Tibial nerve (tissue), 4 donors: ENCODE measurements around the gene SLC17A6. TPM values are rescaled to one million over a fixed set of nuclear protein-coding genes. Genes with fewer than 3 reads are reported as not detected.

Experiments
- DNase-seq, 2 donors: peaks; one replicate each; pipeline ENCODE4 v3.0.0-alpha.2; 2019; ENCODE audit warnings: low spot score in 2 of 2
- H3K27ac ChIP-seq, 4 donors: fragments of 200-600 bp; sonication (generic) in 3 of 4; one replicate each; pipeline ENCODE4 v1.5.1; 2017 to 2019; ENCODE audit warnings: mild to moderate bottlenecking in 1 of 4
- H3K27me3 ChIP-seq, 2 donors: fragments of 200-600 bp; sonication (generic) in 1 of 2; one replicate each; pipeline versions ENCODE4 v1.5.1 to v1.6.0; 2017 to 2019
- H3K36me3 ChIP-seq, 3 donors: fragments of 200-600 bp; sonication (generic); one replicate each; pipeline ENCODE4 v1.5.1; 2018 to 2019
- H3K4me1 ChIP-seq, 4 donors: fragments of 200-600 bp; sonication (generic) in 3 of 4; one replicate each; pipeline ENCODE4 v1.5.1; 2017 to 2019
- H3K4me3 ChIP-seq, 4 donors: fragments of 200-600 bp; sonication (generic) in 3 of 4; one replicate each; pipeline ENCODE4 v1.5.1; 2017 to 2019; ENCODE audit warnings: mild to moderate bottlenecking in 1 of 4, moderate library complexity in 1 of 4
- H3K9me3 ChIP-seq, 4 donors: fragments of 200-600 bp; sonication (generic) in 3 of 4; one replicate each; pipeline ENCODE4 v1.5.1; 2017 to 2019
- EP300 ChIP-seq, 2 donors: sonication (generic); formaldehyde crosslinking; IDR thresholded peaks; one replicate each; pipeline ENCODE4 v1.6.1; 2017; ENCODE audit warnings: antibody characterized with exemption in 2 of 2, mild to moderate bottlenecking in 1 of 2
- POLR2A ChIP-seq, 2 donors: fragments of 450-650 bp; IDR thresholded peaks; one replicate each; pipeline ENCODE4 v1.6.1; 2017; ENCODE audit warnings: antibody characterized with exemption in 2 of 2, mild to moderate bottlenecking in 2 of 2, moderate library complexity in 2 of 2
- WGBS, 2 donors: methylation state at CpG; one replicate each; pipeline ENCODE4 v1.1.5; 2018; 5-methylcytosine and 5-hydroxymethylcytosine counted together
- total RNA-seq, 4 donors: library from RNA; depleted of rRNA; stranded (reverse); fragments of >200 nt; gene quantifications; one replicate each; pipeline ENCODE4 v1.1.0, GENCODE V29; 2016
- TF ChIP-seq, protein P1 (sequence below), 5 experiments: fragments of 200-600 bp in 3 of 5; fragments of 450-650 bp in 2 of 5; sonication (generic) in 3 of 5; IDR thresholded peaks; one replicate each; pipeline ENCODE4 v1.5.1; 2016 to 2019; ENCODE audit warnings: antibody characterized with exemption in 5 of 5, mild to moderate bottlenecking in 3 of 5, moderate library complexity in 2 of 5

SLC17A6 gene
- total RNA-seq, 4 donors from 2014 or later, result not detected

DNA sequence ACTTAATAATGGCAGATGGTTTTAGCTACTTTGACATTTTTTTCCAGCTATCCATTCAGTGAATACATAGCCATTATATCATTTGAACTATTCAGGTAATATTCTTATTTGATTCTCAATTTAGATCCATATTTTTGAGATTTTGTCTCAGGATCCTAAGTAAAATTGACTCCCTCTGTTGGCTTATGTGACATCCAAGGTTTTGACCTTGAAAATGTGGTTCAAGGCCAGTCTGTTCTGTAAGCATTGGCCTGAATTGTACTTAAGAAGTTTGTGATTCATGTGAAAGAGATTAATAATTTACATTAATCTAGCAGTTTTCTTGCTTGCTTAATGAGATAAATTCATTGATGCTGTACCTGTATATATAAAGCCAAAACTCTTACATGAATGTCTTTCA is 1.6 kb upstream of the SLC17A6 start:
- H3K27me3 ChIP-seq, result peaks cover 0 to 45% of the 10 kb centered on the region in 2 donors
- TF ChIP-seq, protein P1, sequence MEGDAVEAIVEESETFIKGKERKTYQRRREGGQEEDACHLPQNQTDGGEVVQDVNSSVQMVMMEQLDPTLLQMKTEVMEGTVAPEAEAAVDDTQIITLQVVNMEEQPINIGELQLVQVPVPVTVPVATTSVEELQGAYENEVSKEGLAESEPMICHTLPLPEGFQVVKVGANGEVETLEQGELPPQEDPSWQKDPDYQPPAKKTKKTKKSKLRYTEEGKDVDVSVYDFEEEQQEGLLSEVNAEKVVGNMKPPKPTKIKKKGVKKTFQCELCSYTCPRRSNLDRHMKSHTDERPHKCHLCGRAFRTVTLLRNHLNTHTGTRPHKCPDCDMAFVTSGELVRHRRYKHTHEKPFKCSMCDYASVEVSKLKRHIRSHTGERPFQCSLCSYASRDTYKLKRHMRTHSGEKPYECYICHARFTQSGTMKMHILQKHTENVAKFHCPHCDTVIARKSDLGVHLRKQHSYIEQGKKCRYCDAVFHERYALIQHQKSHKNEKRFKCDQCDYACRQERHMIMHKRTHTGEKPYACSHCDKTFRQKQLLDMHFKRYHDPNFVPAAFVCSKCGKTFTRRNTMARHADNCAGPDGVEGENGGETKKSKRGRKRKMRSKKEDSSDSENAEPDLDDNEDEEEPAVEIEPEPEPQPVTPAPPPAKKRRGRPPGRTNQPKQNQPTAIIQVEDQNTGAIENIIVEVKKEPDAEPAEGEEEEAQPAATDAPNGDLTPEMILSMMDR (IDR thresholded peaks at IDR 0.05), result no peak
- TF ChIP-seq EP300 (IDR thresholded peaks at IDR 0.05) (no peak), POLR2A (IDR thresholded peaks at IDR 0.05) (no peak)
- no peaks in the 10 kb centered on the region for H3K36me3 ChIP-seq

DNA sequence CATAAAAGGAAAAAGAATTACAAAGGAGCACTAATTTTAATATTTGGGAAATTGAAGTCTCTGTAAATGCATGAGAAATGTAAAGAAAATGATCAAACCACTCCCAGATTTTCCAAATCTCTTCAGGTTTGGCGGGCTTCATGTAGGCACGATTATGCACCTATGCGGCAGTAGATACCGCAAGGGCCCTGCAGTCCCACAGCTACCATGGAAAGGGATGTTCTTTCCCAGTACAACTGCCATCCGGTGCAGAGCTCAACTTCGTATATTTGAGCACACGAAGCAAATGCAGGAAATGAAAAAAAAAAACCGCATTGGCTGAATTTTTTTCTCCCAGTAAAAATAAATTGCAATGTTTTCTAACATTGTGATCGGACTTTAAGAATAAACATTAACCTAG is 1.4 kb downstream of the SLC17A6 start:
- Histone ChIP-seq H3K4me1 (peaks cover 0 to 36% (median 0%) of the 10 kb centered on the region in 4 donors), H3K4me3 (no peak overlapping the region), H3K36me3 (no peaks in the 10 kb centered on the region), H3K27me3 (peaks cover 0 to 75% of the 10 kb centered on the region in 2 donors), H3K9me3 (no peaks in the 10 kb centered on the region), H3K27ac (no peak overlapping the region)
- TF ChIP-seq EP300 (IDR thresholded peaks at IDR 0.05) (no peak), POLR2A (IDR thresholded peaks at IDR 0.05) (no peak)
- TF ChIP-seq, protein P1 (IDR thresholded peaks at IDR 0.05), result no peak
- WGBS, 2 donors, result 10 to 20% methylated on average over 9 of the region's 9 CpGs
- no peak for DNase-seq

More for the DNA sequence above, 1.6 kb upstream of the SLC17A6 start:
- no peak overlapping the region for H3K27ac ChIP-seq
- no peak for DNase-seq
- H3K9me3 ChIP-seq, result no peaks in the 10 kb centered on the region
- H3K4me3 ChIP-seq, result no peak overlapping the region
- peaks cover 0 to 15% (median 0%) of the 10 kb centered on the region in 4 donors for H3K4me1 ChIP-seq

DNA sequence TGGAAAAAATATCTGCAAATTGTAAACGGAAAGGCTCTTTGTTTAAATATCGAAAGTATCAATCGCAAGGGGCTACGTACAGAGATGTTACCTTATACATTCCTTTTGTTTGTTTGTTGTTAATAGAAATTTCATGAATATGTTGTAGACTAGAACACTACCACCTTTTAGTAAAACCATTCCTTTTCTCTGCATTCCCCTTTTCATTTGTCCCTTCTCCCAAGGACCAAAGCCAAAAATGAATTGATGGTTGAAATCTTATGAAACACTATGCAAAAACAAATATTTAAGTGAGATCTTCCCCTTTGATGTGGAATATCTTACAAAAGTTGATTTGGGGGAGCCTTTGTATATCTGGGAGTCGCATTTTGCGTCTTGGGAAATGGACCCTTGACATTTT is 2.1 kb downstream of the SLC17A6 start:
- no peak overlapping the region for H3K4me3 ChIP-seq
- no peak for DNase-seq
- no peak overlapping the region for H3K27ac ChIP-seq
- TF ChIP-seq, protein P1 (IDR thresholded peaks at IDR 0.05), result no peak
- TF ChIP-seq POLR2A (IDR thresholded peaks at IDR 0.05), result no peak
- no peak for TF ChIP-seq EP300 (IDR thresholded peaks at IDR 0.05)
- 27 to 31% methylated on average over 6 of the region's 6 CpGs for WGBS, 2 donors
- H3K4me1 ChIP-seq, result peaks cover 0 to 36% (median 0%) of the 10 kb centered on the region in 4 donors
- H3K36me3 ChIP-seq, result no peaks in the 10 kb centered on the region
- no peaks in the 10 kb centered on the region for H3K9me3 ChIP-seq
- peaks cover 0 to 79% of the 10 kb centered on the region in 2 donors for H3K27me3 ChIP-seq

GRCh38 chr11:22340701-22341587 is 2.8 kb downstream of the SLC17A6 start:
- Histone ChIP-seq H3K4me1 (peaks cover 0 to 36% (median 0%) of the 10 kb centered on the region in 4 donors), H3K4me3 (no peak overlapping the region), H3K27ac (no peak overlapping the region), H3K9me3 (no peaks in the 10 kb centered on the region), H3K27me3 (peaks cover 0 to 84% of the 10 kb centered on the region in 2 donors), H3K36me3 (no peaks in the 10 kb centered on the region)
- 14 to 16% methylated on average over 36 to 40 of the region's 40 CpGs for WGBS, 2 donors
- no peak for TF ChIP-seq EP300 (IDR thresholded peaks at IDR 0.05)
- TF ChIP-seq, protein P1 (IDR thresholded peaks at IDR 0.05), result no peak
- TF ChIP-seq POLR2A (IDR thresholded peaks at IDR 0.05), result no peak
- no peak for DNase-seq

- Histone ChIP-seq H3K27me3 (peaks cover 0 to 88% of the 10 kb centered on the region in 2 donors), H3K9me3 (no peaks in the 10 kb centered on the region), H3K4me1 (peaks cover 0 to 36% (median 0%) of the 10 kb centered on the region in 4 donors), H3K27ac (no peak overlapping the region), H3K36me3 (no peaks in the 10 kb centered on the region), H3K4me3 (no peak overlapping the region)
- no peak for DNase-seq
- 16 to 26% methylated on average over 17 to 23 of the region's 23 CpGs for WGBS, 2 donors
- TF ChIP-seq POLR2A (IDR thresholded peaks at IDR 0.05), result no peak
- TF ChIP-seq, protein P1 (IDR thresholded peaks at IDR 0.05), result no peak
- no peak for TF ChIP-seq EP300 (IDR thresholded peaks at IDR 0.05)
Measured at GRCh38 chr11:22341588-22341931, 3.4 kb downstream of the SLC17A6 start.
